Thyroid gland (tissue), 4 donors: ENCODE measurements around the gene SLC24A3.

ENCODE experiments used
- POLR2A ChIP-seq, 2 donors: fragments of 450-650 bp; IDR thresholded peaks; one replicate each; pipeline ENCODE4 v1.6.1; 2017; ENCODE audit warnings: antibody characterized with exemption in 2 of 2, mild to moderate bottlenecking in 2 of 2, moderate library complexity in 1 of 2
- TF ChIP-seq, protein P1 (sequence below), 6 experiments: fragments of 200-600 bp in 3 of 6; fragments of 450-650 bp in 3 of 6; sonication (generic) in 3 of 6; IDR thresholded peaks; one replicate each; pipeline ENCODE4 v1.5.1; 2016 to 2019; ENCODE audit warnings: antibody characterized with exemption in 6 of 6, mild to moderate bottlenecking in 2 of 6, inconsistent platforms in 1 of 6, moderate library complexity in 1 of 6

DNA sequence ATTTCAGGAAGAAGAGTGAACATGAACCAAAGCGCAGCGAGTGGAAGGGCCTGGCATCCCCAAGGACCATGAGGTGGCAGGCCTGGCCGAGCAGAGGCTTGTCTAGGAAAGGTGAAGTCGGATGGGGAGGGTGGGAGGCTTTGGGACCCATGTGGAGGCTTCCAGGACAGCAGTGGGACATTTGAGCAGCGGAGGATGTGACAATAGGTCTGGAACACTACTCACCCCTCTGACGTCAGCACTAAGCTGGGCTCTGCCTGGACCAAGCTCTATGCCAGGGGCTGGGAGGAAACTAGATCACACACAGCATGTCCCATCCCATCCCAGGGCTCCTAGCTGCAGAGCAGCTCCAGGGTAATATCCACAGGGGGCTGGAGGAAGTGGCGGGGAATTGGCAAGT, 370.3 kb downstream of the SLC24A3 start:
- TF ChIP-seq, protein P1, sequence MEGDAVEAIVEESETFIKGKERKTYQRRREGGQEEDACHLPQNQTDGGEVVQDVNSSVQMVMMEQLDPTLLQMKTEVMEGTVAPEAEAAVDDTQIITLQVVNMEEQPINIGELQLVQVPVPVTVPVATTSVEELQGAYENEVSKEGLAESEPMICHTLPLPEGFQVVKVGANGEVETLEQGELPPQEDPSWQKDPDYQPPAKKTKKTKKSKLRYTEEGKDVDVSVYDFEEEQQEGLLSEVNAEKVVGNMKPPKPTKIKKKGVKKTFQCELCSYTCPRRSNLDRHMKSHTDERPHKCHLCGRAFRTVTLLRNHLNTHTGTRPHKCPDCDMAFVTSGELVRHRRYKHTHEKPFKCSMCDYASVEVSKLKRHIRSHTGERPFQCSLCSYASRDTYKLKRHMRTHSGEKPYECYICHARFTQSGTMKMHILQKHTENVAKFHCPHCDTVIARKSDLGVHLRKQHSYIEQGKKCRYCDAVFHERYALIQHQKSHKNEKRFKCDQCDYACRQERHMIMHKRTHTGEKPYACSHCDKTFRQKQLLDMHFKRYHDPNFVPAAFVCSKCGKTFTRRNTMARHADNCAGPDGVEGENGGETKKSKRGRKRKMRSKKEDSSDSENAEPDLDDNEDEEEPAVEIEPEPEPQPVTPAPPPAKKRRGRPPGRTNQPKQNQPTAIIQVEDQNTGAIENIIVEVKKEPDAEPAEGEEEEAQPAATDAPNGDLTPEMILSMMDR (IDR thresholded peaks at IDR 0.05) = no peak
- no peak for TF ChIP-seq POLR2A (IDR thresholded peaks at IDR 0.05)
